ENCODE measurements around the gene YPEL2. TPM values are rescaled to one million over a fixed set of nuclear protein-coding genes. Genes with fewer than 3 reads are reported as not detected.
"Not testable (repeated sequence)": the region's sequence is repeated elsewhere in the genome, so short reads cannot be mapped to it uniquely, and the experiment has no call there.

YPEL2 gene
- total RNA-seq, 1 donor from 2014 or later: 2.7 TPM

DNA sequence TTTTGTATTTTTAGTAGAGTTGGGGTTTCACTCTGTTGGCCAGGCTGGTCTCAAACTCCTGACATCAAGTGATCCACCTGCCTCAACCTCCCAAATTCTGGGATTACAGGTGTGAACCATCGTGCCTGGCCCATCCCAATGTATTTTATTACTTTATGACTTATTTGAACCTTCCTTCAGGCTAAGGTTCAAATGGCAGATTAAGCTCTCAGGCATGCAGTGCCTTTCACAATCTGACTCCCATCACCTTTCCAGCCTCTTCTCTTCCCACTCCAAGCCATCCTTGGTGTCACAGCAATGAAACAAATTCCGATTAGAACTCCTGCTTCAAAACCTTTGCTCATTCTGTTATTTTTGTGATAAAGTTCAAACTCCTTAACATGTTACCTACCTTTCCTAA lies 26.6 kb upstream of the YPEL2 start:
- H3K4me3 Mint-ChIP-seq: no peak overlapping the region
- no peaks in the 10 kb centered on the region for H3K4me1 Mint-ChIP-seq

DNA sequence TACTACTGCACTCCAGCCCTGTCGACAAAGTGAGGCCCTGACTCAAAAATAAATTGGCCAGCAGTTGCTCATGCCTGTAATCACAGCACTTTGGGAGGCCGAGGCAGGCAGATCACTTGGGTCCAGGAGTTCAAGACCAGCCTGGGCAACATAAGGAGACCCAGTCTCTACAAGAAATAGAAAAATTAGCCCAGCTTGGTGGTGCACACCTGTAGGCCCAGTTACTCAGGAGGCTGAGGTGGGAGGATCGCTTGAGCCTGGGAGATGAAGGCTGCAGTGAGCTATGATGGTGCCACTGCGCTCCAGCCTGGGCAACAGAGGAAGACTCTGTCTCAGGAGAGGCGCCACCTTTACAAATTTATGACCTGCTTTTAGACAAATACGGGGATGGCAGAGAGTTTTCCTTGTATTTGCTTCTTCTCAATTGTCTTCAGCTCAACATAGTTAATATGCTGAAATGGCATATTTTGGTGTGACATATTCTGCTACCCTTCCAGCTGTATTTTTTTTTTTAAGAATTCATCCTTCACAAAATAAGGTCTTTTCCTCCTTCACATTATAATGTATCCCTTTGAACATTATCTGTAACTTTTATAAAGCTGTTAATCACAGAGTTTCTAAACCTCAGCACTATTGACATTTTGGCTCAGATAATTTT lies 21.1 kb upstream of the YPEL2 start:
- DNase-seq (ENCODE audit: low read depth, low spot score): no peak
- TF ChIP-seq, protein P1, sequence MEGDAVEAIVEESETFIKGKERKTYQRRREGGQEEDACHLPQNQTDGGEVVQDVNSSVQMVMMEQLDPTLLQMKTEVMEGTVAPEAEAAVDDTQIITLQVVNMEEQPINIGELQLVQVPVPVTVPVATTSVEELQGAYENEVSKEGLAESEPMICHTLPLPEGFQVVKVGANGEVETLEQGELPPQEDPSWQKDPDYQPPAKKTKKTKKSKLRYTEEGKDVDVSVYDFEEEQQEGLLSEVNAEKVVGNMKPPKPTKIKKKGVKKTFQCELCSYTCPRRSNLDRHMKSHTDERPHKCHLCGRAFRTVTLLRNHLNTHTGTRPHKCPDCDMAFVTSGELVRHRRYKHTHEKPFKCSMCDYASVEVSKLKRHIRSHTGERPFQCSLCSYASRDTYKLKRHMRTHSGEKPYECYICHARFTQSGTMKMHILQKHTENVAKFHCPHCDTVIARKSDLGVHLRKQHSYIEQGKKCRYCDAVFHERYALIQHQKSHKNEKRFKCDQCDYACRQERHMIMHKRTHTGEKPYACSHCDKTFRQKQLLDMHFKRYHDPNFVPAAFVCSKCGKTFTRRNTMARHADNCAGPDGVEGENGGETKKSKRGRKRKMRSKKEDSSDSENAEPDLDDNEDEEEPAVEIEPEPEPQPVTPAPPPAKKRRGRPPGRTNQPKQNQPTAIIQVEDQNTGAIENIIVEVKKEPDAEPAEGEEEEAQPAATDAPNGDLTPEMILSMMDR (conservative IDR thresholded peaks at IDR 0.05): no peak
- no peaks in the 10 kb centered on the region for H3K27me3 Mint-ChIP-seq (ENCODE audit: low read depth)
- no peaks in the 10 kb centered on the region for H3K36me3 Mint-ChIP-seq (ENCODE audit: low read depth)
- H3K4me1 Mint-ChIP-seq: peaks cover 3% of the 10 kb centered on the region
- no peak overlapping the region for H3K27ac Mint-ChIP-seq (ENCODE audit: unreplicated experiment)
- no peaks in the 10 kb centered on the region for H3K9me3 Mint-ChIP-seq
- H3K4me3 Mint-ChIP-seq: no peak overlapping the region

More for the DNA sequence above, 26.6 kb upstream of the YPEL2 start:
- Mint-ChIP-seq H3K36me3 (ENCODE audit: low read depth) (no peaks in the 10 kb centered on the region), H3K9me3 (peaks cover 3% of the 10 kb centered on the region), H3K27ac (ENCODE audit: unreplicated experiment) (no peak overlapping the region), H3K27me3 (ENCODE audit: low read depth) (peaks cover 4% of the 10 kb centered on the region)
- no peak for DNase-seq (ENCODE audit: low read depth, low spot score)
- TF ChIP-seq, protein P1 (conservative IDR thresholded peaks at IDR 0.05): no peak

DNA sequence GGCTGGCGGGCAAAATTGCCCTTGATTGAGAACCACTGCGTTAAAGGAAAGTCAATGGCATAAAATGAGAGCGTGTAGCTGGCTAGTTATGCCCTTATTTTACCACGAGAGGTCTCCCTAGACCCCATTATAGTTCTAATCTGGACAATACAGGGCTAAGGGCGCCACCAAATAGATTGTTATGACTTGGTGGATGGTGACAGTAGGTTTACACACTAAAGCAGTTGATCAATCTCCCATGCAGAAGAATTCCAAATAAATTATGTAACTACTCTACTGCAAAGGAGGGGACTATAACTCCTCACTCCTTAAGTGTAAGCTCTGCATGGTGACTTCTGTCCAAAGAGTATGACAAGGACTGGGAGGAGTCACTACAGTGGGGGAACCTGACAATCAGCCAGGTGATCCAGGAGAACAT lies 20.4 kb upstream of the YPEL2 start:
- H3K9me3 Mint-ChIP-seq: no peaks in the 10 kb centered on the region
- DNase-seq (ENCODE audit: low read depth, low spot score): peak; percentile 34
- H3K36me3 Mint-ChIP-seq (ENCODE audit: low read depth): no peaks in the 10 kb centered on the region
- H3K27me3 Mint-ChIP-seq (ENCODE audit: low read depth): no peaks in the 10 kb centered on the region
- H3K27ac Mint-ChIP-seq (ENCODE audit: unreplicated experiment): no peak overlapping the region
- TF ChIP-seq, protein P1 (conservative IDR thresholded peaks at IDR 0.05): peak; percentile 92
- peaks cover 3% of the 10 kb centered on the region for H3K4me1 Mint-ChIP-seq
- no peak overlapping the region for H3K4me3 Mint-ChIP-seq

DNA sequence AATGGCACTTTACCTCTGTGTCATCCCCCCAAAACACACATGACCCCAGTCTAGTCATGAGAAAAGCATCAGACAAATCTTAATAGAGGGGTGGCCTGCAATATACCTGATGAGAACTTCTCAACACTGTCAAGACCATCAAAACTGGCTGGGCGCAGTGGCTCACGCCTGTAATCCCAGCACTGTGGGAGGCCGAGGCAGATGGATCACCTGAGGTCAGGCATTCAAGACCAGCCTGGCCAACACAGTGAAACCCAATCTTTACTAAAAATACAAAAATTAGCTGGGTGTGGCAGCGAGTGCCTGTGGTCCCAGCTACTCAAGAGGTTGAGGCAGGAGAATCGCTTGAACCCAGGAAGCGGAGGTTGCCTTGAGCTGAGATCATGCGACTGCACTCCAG lies 19.9 kb upstream of the YPEL2 start:
- H3K4me1 Mint-ChIP-seq; H3K27me3 Mint-ChIP-seq (ENCODE audit: low read depth); H3K4me3 Mint-ChIP-seq; H3K9me3 Mint-ChIP-seq; DNase-seq (ENCODE audit: low read depth, low spot score); H3K27ac Mint-ChIP-seq (ENCODE audit: unreplicated experiment); H3K36me3 Mint-ChIP-seq (ENCODE audit: low read depth): not testable (repeated sequence)

DNA sequence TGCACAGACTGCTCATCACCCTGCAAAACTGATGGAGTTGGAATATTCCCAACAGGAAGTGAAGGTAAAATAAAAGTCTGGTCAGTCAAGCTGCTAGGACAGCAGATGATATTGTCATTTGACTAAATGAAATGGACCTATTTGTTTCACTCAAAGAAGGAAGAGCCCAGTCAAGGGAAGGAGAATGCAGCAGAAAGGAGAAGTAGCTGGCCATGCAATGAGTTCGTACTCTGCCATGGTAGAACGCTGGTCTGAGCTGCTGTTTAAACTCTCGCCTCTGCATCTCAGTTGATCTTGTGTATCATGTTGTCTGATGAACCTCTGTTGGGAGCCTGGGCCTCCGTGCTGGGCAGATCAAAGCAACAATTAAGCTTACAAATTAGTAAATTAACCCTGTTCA lies 15.6 kb upstream of the YPEL2 start:
- Mint-ChIP-seq H3K27ac (ENCODE audit: unreplicated experiment) (no peak overlapping the region), H3K9me3 (no peaks in the 10 kb centered on the region), H3K36me3 (ENCODE audit: low read depth) (no peaks in the 10 kb centered on the region), H3K4me3 (no peak overlapping the region), H3K27me3 (ENCODE audit: low read depth) (no peaks in the 10 kb centered on the region), H3K4me1 (peaks cover 2% of the 10 kb centered on the region)
- TF ChIP-seq, protein P1 (conservative IDR thresholded peaks at IDR 0.05): no peak
- no peak for DNase-seq (ENCODE audit: low read depth, low spot score)

DNA sequence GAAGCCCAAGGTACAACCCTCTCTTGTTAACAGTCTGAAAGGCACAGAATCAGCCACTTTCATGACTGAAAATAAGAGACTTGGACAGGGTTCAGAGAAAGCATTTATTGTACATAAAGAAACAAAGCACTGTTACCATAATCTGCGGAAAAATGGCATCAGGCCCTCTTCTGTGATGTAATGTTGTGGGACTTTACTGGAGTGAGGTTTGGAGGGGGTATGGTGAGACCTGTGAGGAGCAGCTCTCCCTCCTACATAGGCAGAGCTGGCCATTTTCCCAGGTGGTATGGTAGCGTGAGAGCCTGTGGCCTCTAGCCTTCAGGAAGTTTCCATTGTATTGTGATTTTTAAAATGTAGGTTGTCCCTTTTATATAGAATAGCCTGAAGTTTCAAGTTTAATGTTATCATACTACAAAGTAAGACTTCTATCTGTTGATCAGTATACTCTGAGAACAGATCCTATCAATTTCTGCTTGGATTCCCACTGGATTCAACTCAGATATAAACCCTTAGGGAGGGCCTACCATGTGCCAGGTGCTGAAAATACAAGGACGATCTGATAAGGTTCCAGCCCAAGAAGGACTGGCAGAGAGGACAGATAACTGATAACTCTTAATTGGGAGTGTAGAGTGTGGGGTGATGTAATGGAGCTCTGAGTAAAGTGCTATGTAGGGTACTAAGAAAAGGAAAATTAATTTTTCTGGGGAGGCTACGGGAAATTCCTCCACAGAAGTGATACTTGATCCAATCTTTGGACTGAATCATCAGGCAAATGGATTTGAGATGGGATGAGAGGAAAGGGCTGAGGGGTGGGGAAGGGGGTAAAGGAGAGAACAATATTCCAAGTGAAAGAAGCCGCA lies 4.1 kb upstream of the YPEL2 start:
- H3K27ac Mint-ChIP-seq (ENCODE audit: unreplicated experiment): no peak overlapping the region
- peak overlapping the region; percentile 10 for H3K4me3 Mint-ChIP-seq
- no peaks in the 10 kb centered on the region for H3K9me3 Mint-ChIP-seq
- TF ChIP-seq, protein P1 (conservative IDR thresholded peaks at IDR 0.05): no peak
- H3K27me3 Mint-ChIP-seq (ENCODE audit: low read depth): no peaks in the 10 kb centered on the region
- DNase-seq (ENCODE audit: low read depth, low spot score): no peak
- H3K4me1 Mint-ChIP-seq: peaks cover 31% of the 10 kb centered on the region
- no peaks in the 10 kb centered on the region for H3K36me3 Mint-ChIP-seq (ENCODE audit: low read depth)
